Gastroesophageal sphincter (tissue), 3 donors: ENCODE measurements around the gene FOXO1.

Experiments used
- POLR2A ChIP-seq, 2 donors: fragments of 450-650 bp; IDR thresholded peaks; one replicate each; pipeline ENCODE4 v1.6.1; 2017; ENCODE audit warnings: antibody characterized with exemption in 2 of 2, mild to moderate bottlenecking in 2 of 2, moderate library complexity in 1 of 2
- POLR2AphosphoS5 ChIP-seq: sonication (generic); formaldehyde crosslinking; IDR thresholded peaks from one replicate; pipeline ENCODE4 v1.6.1; 2017; ENCODE audit warnings: antibody characterized with exemption
- TF ChIP-seq, protein P1 (sequence below), 4 experiments: fragments of 200-600 bp in 2 of 4; fragments of 450-650 bp in 2 of 4; sonication (generic) in 1 of 4; IDR thresholded peaks; one replicate each; pipeline ENCODE4 v1.5.1; 2017 to 2019; ENCODE audit warnings: antibody characterized with exemption in 4 of 4, mild to moderate bottlenecking in 2 of 4, moderate library complexity in 2 of 4

- no peak for TF ChIP-seq POLR2A (IDR thresholded peaks at IDR 0.05)
- TF ChIP-seq, protein P1, sequence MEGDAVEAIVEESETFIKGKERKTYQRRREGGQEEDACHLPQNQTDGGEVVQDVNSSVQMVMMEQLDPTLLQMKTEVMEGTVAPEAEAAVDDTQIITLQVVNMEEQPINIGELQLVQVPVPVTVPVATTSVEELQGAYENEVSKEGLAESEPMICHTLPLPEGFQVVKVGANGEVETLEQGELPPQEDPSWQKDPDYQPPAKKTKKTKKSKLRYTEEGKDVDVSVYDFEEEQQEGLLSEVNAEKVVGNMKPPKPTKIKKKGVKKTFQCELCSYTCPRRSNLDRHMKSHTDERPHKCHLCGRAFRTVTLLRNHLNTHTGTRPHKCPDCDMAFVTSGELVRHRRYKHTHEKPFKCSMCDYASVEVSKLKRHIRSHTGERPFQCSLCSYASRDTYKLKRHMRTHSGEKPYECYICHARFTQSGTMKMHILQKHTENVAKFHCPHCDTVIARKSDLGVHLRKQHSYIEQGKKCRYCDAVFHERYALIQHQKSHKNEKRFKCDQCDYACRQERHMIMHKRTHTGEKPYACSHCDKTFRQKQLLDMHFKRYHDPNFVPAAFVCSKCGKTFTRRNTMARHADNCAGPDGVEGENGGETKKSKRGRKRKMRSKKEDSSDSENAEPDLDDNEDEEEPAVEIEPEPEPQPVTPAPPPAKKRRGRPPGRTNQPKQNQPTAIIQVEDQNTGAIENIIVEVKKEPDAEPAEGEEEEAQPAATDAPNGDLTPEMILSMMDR (IDR thresholded peaks at IDR 0.05), result no peak
- TF ChIP-seq POLR2AphosphoS5, result no peak
Measured at GRCh38 chr13:40692946-40693345, 26.5 kb upstream of the FOXO1 start.
